Kidney (tissue), 14 donors: ENCODE results near the gene PRKN. TPM values are rescaled to one million over a fixed set of nuclear protein-coding genes. Genes with fewer than 3 reads are reported as not detected.

ENCODE experiments used
- DNase-seq, 5 donors: peaks; one replicate each; pipeline ENCODE4 v3.0.0-alpha.2; 2013 to 2020
- FAIRE-seq: peaks from 2 replicates; lab custom pipeline; 2012; peaks lifted over from hg19 to GRCh38; lab: Jason Lieb, UNC
- H3K27ac ChIP-seq, 2 donors: one replicate each; pipeline ENCODE4 v1.7.0; 2013; ENCODE audit warnings: low read depth in 2 of 2, low read length in 2 of 2, inconsistent platforms in 1 of 2
- H3K27me3 ChIP-seq: one replicate; pipeline ENCODE4 v1.7.1; 2013; ENCODE audit warnings: low read length, inconsistent platforms; ENCODE audit not compliant: control insufficient read depth, insufficient read depth
- H3K36me3 ChIP-seq, 3 donors: one replicate each; pipeline versions ENCODE4 v1.7.0 to v1.7.1; 2013; ENCODE audit warnings: low read length in 3 of 3, control low read depth in 1 of 3, inconsistent platforms in 1 of 3; ENCODE audit not compliant: insufficient read depth in 3 of 3, control insufficient read depth in 2 of 3
- H3K4me1 ChIP-seq, 3 donors: one replicate each; pipeline versions ENCODE4 v1.7.0 to v1.7.1; 2013; ENCODE audit warnings: low read length in 3 of 3, inconsistent platforms in 1 of 3, low read depth in 1 of 3; ENCODE audit not compliant: control insufficient read depth in 2 of 3, insufficient read depth in 2 of 3
- H3K4me3 ChIP-seq, 3 donors: one replicate each; pipeline versions ENCODE4 v1.7.0 to v1.8.1; 2013; ENCODE audit warnings: low read length in 3 of 3, control low read depth in 1 of 3, inconsistent platforms in 1 of 3
- H3K9ac ChIP-seq, 3 donors: one replicate each; pipeline versions ENCODE4 v1.7.0 to v1.7.1; 2013; ENCODE audit warnings: low read length in 3 of 3, control low read depth in 1 of 3, inconsistent platforms in 1 of 3
- H3K9me3 ChIP-seq, 3 donors: one replicate each; pipeline versions ENCODE4 v1.7.0 to v1.7.1; 2013; ENCODE audit warnings: low read length in 3 of 3, control low read depth in 1 of 3, inconsistent platforms in 1 of 3; ENCODE audit not compliant: control insufficient read depth in 2 of 3, insufficient read depth in 1 of 3
- CTCF ChIP-seq: IDR thresholded peaks from 3 replicates; pipeline ENCODE4 v1.5.1; 2012; ENCODE audit warnings: mild to moderate bottlenecking, moderate library complexity, borderline replicate concordance; ENCODE audit not compliant: insufficient read depth; ENCODE audit errors: extremely low read depth
- intact Hi-C: fragments of 100-400 bp; cut with DNase I; formaldehyde crosslinking; loops from one replicate; pipeline ENCODE4 v1.11.1; 2022
- polyA plus RNA-seq: library from polyadenylated mRNA; stranded (reverse); fragments of 350-450 nt; fragmentation: Illumina TruSeq; extraction: RNeasy Lipid Tissue Mini Kit (QIAGEN cat#74804); gene quantifications from one replicate; pipeline ENCODE4 v1.2.3, GENCODE V29; 2014; ENCODE audit warnings: low read depth, low replicate concordance; ENCODE audit not compliant: insufficient read depth
- total RNA-seq: library from RNA; stranded (reverse); fragmentation: NEBNext Ultra II Directional; extraction: Animal tissue kit (Norgen Biotek cat#: 25700); gene quantifications from one replicate; pipeline ENCODE4 v1.2.1, GENCODE V29; 2021
- donor health status: control.
- donor health status: control.
- donor health status: control.
- donor health status: control.
- donor health status: control.
- donor health status: DM: yes; HTN: yes; CAD: no.
- donor health status: Normal renal cell carcinoma (clear cell type).

PRKN gene
- total and polyA plus RNA-seq, 2 donors from 2014 or later: 8.6 to 10.4 TPM

GRCh38 chr6:161379834-161380582 lies 1347.6 kb downstream of the PRKN start:
- intact Hi-C loops: loop anchor here (10.0 kb wide), 1 partner anchor 645 kb away; no protein-coding TSS in a partner anchor
- DNase-seq (no peak), FAIRE-seq (peak; percentile 23)
- H3K4me3 ChIP-seq: no peak overlapping the region
- H3K27me3 ChIP-seq: no peaks in the 10 kb centered on the region
- H3K36me3 ChIP-seq: no peaks in the 10 kb centered on the region
- H3K9me3 ChIP-seq: no peaks in the 10 kb centered on the region
- peak overlapping the region in 1 of 2 donors; percentile 13 for H3K27ac ChIP-seq
- peaks cover 0 to 3% (median 0%) of the 10 kb centered on the region in 3 donors for H3K4me1 ChIP-seq
- no peak overlapping the region for H3K9ac ChIP-seq
- no peak for TF ChIP-seq CTCF

GRCh38 chr6:161378115-161378514 lies 1349.5 kb downstream of the PRKN start:
- intact Hi-C loops: loop anchor here (10.0 kb wide), 1 partner anchor 643 kb away; no protein-coding TSS in a partner anchor
- Histone ChIP-seq H3K4me1 (peaks cover 0 to 3% (median 2%) of the 10 kb centered on the region in 3 donors), H3K4me3 (no peak overlapping the region), H3K9me3 (no peaks in the 10 kb centered on the region), H3K27me3 (no peaks in the 10 kb centered on the region), H3K36me3 (no peaks in the 10 kb centered on the region), H3K27ac (no peak overlapping the region), H3K9ac (no peak overlapping the region)
- no peak for TF ChIP-seq CTCF
- FAIRE-seq: no peak
- no peak for DNase-seq

GRCh38 chr6:161377116-161377515 lies 1350.5 kb downstream of the PRKN start:
- FAIRE-seq (no peak), DNase-seq (no peak)
- H3K9ac ChIP-seq: no peak overlapping the region
- H3K4me3 ChIP-seq: no peak overlapping the region
- TF ChIP-seq CTCF: no peak
- intact Hi-C loops: loop anchor here (10.0 kb wide), 1 partner anchor 642 kb away; no protein-coding TSS in a partner anchor
- no peaks in the 10 kb centered on the region for H3K9me3 ChIP-seq
- H3K27ac ChIP-seq: no peak overlapping the region
- peaks cover 0 to 3% (median 2%) of the 10 kb centered on the region in 3 donors for H3K4me1 ChIP-seq
- H3K27me3 ChIP-seq: no peaks in the 10 kb centered on the region
- H3K36me3 ChIP-seq: no peaks in the 10 kb centered on the region
